Measurements from ENCODE around the gene GALNT11. TPM values are rescaled to one million over a fixed set of nuclear protein-coding genes. Genes with fewer than 3 reads are reported as not detected.
A peak's percentile ranks its signal among the peaks of the same experiment; 100 is the strongest.

Gene GALNT11
- total RNA-seq, 2 donors from 2014 or later, result 32.7 to 35.3 TPM

- TF ChIP-seq CTCF (conservative IDR thresholded peaks at IDR 0.05), result no peak
- Mint-ChIP-seq H3K9me3 (no peaks in the 10 kb centered on the region), H3K27me3 (ENCODE audit: insufficient read depth) (no peaks in the 10 kb centered on the region), H3K36me3 (ENCODE audit: low read depth) (peaks cover 43% of the 10 kb centered on the region), H3K4me3 (no peak overlapping the region), H3K27ac (no peak overlapping the region), H3K4me1 (peaks cover 15% of the 10 kb centered on the region)
- no peak overlapping the region for H3K9ac ChIP-seq (ENCODE audit: extremely low read depth, low read length, poor library complexity, severe bottlenecking)
- no peaks in the 10 kb centered on the region for H3K9me3 ChIP-seq (ENCODE audit: control insufficient read depth, low read length)
- peaks cover 53% of the 10 kb centered on the region for H3K36me3 ChIP-seq (ENCODE audit: control insufficient read depth, insufficient read depth, low read length)
- H3K4me1 ChIP-seq (ENCODE audit: control insufficient read depth, insufficient read depth, low read length), result no peaks in the 10 kb centered on the region
- DNase-seq, result no peak
- WGBS, 2 experiments (ENCODE audit: insufficient coverage in 1 of 2, insufficient read length in 1 of 2), result 97 to 98% methylated on average over 16 to 17 of the region's 17 CpGs
- no peak overlapping the region for H3K27ac ChIP-seq (ENCODE audit: low read depth, low read length)
- H3K27me3 ChIP-seq (ENCODE audit: control insufficient read depth, insufficient read depth, low read length, poor library complexity, severe bottlenecking), result no peaks in the 10 kb centered on the region
- no peak overlapping the region for H3K4me3 ChIP-seq (ENCODE audit: low read length)
Measured at GRCh38 chr7:152107945-152108344, 82.5 kb downstream of the GALNT11 start.

GRCh38 chr7:152108359-152108758 is 82.9 kb downstream of the GALNT11 start:
- Mint-ChIP-seq H3K4me3 (no peak overlapping the region), H3K27ac (no peak overlapping the region), H3K4me1 (peaks cover 15% of the 10 kb centered on the region), H3K9me3 (no peaks in the 10 kb centered on the region), H3K36me3 (ENCODE audit: low read depth) (peaks cover 44% of the 10 kb centered on the region), H3K27me3 (ENCODE audit: insufficient read depth) (no peaks in the 10 kb centered on the region)
- no peak overlapping the region for H3K27ac ChIP-seq (ENCODE audit: low read depth, low read length)
- H3K36me3 ChIP-seq (ENCODE audit: control insufficient read depth, insufficient read depth, low read length), result peaks cover 54% of the 10 kb centered on the region
- H3K9ac ChIP-seq (ENCODE audit: extremely low read depth, low read length, poor library complexity, severe bottlenecking), result no peak overlapping the region
- no peaks in the 10 kb centered on the region for H3K4me1 ChIP-seq (ENCODE audit: control insufficient read depth, insufficient read depth, low read length)
- no peak overlapping the region for H3K4me3 ChIP-seq (ENCODE audit: low read length)
- H3K27me3 ChIP-seq (ENCODE audit: control insufficient read depth, insufficient read depth, low read length, poor library complexity, severe bottlenecking), result no peaks in the 10 kb centered on the region
- peak; percentile 20 for TF ChIP-seq CTCF (conservative IDR thresholded peaks at IDR 0.05)
- WGBS, 2 experiments (ENCODE audit: insufficient coverage in 1 of 2, insufficient read length in 1 of 2), result 93 to 94% methylated on average over 5 to 7 of the region's 7 CpGs
- H3K9me3 ChIP-seq (ENCODE audit: control insufficient read depth, low read length), result no peaks in the 10 kb centered on the region
- no peak for DNase-seq

- H3K4me3 Mint-ChIP-seq, result no peak overlapping the region
- H3K4me1 ChIP-seq (ENCODE audit: control insufficient read depth, insufficient read depth, low read length), result no peaks in the 10 kb centered on the region
- no peak overlapping the region for H3K27ac Mint-ChIP-seq
- H3K9ac ChIP-seq (ENCODE audit: extremely low read depth, low read length, poor library complexity, severe bottlenecking), result no peak overlapping the region
- H3K9me3 ChIP-seq (ENCODE audit: control insufficient read depth, low read length), result no peaks in the 10 kb centered on the region
- H3K36me3 ChIP-seq (ENCODE audit: control insufficient read depth, insufficient read depth, low read length), result peaks cover 64% of the 10 kb centered on the region
- no peak overlapping the region for H3K4me3 ChIP-seq (ENCODE audit: low read length)
- no peak for TF ChIP-seq CTCF (conservative IDR thresholded peaks at IDR 0.05)
- H3K27me3 Mint-ChIP-seq (ENCODE audit: insufficient read depth), result no peaks in the 10 kb centered on the region
- no peaks in the 10 kb centered on the region for H3K9me3 Mint-ChIP-seq
- H3K4me1 Mint-ChIP-seq, result peaks cover under 1% of the 10 kb centered on the region
- no peak overlapping the region for H3K27ac ChIP-seq (ENCODE audit: low read depth, low read length)
- DNase-seq, result no peak
- H3K36me3 Mint-ChIP-seq (ENCODE audit: low read depth), result peaks cover 58% of the 10 kb centered on the region
- H3K27me3 ChIP-seq (ENCODE audit: control insufficient read depth, insufficient read depth, low read length, poor library complexity, severe bottlenecking), result no peaks in the 10 kb centered on the region
Measured at GRCh38 chr7:152112829-152113228, 87.4 kb downstream of the GALNT11 start.
